ENCODE measurements around the gene VSTM2B.

DNA sequence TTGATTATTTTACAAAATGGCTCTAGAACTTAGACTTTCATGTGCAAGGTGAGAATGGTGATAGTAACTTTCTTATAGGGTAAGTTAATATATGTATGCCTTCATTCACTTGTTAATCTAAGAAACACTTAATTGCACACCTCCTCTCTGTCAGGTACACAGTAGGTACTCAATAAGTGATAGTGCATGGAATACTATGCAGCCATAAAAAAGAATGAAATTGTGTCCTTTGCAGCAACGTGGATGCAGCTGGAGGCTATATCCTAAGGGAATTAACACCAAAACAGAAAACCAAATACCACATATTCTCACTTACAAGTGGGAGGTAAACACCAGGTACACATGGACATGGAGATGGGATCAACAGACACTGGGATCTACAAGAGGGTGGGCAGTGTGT, 17.6 kb upstream of the VSTM2B start:
- TF ChIP-seq, protein P1, sequence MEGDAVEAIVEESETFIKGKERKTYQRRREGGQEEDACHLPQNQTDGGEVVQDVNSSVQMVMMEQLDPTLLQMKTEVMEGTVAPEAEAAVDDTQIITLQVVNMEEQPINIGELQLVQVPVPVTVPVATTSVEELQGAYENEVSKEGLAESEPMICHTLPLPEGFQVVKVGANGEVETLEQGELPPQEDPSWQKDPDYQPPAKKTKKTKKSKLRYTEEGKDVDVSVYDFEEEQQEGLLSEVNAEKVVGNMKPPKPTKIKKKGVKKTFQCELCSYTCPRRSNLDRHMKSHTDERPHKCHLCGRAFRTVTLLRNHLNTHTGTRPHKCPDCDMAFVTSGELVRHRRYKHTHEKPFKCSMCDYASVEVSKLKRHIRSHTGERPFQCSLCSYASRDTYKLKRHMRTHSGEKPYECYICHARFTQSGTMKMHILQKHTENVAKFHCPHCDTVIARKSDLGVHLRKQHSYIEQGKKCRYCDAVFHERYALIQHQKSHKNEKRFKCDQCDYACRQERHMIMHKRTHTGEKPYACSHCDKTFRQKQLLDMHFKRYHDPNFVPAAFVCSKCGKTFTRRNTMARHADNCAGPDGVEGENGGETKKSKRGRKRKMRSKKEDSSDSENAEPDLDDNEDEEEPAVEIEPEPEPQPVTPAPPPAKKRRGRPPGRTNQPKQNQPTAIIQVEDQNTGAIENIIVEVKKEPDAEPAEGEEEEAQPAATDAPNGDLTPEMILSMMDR (conservative IDR thresholded peaks at IDR 0.05; ENCODE audit: low read length) = no peak
- TF ChIP-seq EZH2phosphoT487 (IDR thresholded peaks at IDR 0.05; ENCODE audit: borderline replicate concordance, low read depth, low read length) = no peak

Data from OCI-LY7 (cell line).